ENCODE data around the gene C11orf97. TPM values are rescaled to one million over a fixed set of nuclear protein-coding genes. Genes with fewer than 3 reads are reported as not detected.

The C11orf97 gene
- polyA plus RNA-seq, 6 donors from 2014 or later, result not detected

GRCh38 chr11:94574193-94574961 lies 62.1 kb downstream of the C11orf97 start:
- Mint-ChIP-seq H3K27me3 (no peaks in the 10 kb centered on the region), H3K4me1 (no peaks in the 10 kb centered on the region), H3K27ac (no peak overlapping the region), H3K4me3 (no peak overlapping the region), H3K9me3 (peaks cover 0 to 3% (median 0%) of the 10 kb centered on the region in 7 donors), H3K36me3 (no peaks in the 10 kb centered on the region)
- no peak for DNase-seq
- ATAC-seq (ENCODE audit: low read depth in 2 of 2), result no peak

- ATAC-seq (ENCODE audit: low read depth in 2 of 2), result no peak
- Mint-ChIP-seq H3K27me3 (no peaks in the 10 kb centered on the region), H3K27ac (no peak overlapping the region), H3K9me3 (peaks cover 0 to 3% (median 0%) of the 10 kb centered on the region in 7 donors), H3K4me3 (no peak overlapping the region), H3K4me1 (peaks cover 0 to 4% (median 2%) of the 10 kb centered on the region in 3 donors), H3K36me3 (no peaks in the 10 kb centered on the region)
- no peak for DNase-seq
Observed at GRCh38 chr11:94576306-94576705, 64.0 kb downstream of the C11orf97 start.

GRCh38 chr11:94577841-94578240 lies 65.6 kb downstream of the C11orf97 start:
- no peaks in the 10 kb centered on the region for H3K36me3 Mint-ChIP-seq
- DNase-seq (no peak), ATAC-seq (ENCODE audit: low read depth in 2 of 2) (no peak)
- H3K4me3 Mint-ChIP-seq, result no peak overlapping the region
- H3K27me3 Mint-ChIP-seq, result no peaks in the 10 kb centered on the region
- H3K27ac Mint-ChIP-seq, result no peak overlapping the region
- H3K4me1 Mint-ChIP-seq, result peaks cover 6 to 14% (median 12%) of the 10 kb centered on the region in 3 donors
- H3K9me3 Mint-ChIP-seq, result no peaks in the 10 kb centered on the region

Other genes with a start within 250 kb of the C11orf97 start
- not detected for gene IZUMO1R, start 207.9 kb upstream of the C11orf97 start, polyA plus RNA-seq (ENCODE audit: low read depth in 6 of 6)
- gene GPR83, start 111.0 kb upstream of the C11orf97 start, polyA plus RNA-seq (ENCODE audit: low read depth in 6 of 6), result under 1 TPM in 2 of 6 donors, not detected in 4; 0.08 to 0.20 TPM
- 10 to 100 TPM in 5 of 6 donors, 1 to 10 TPM in 1; 9.7 to 19.5 (median 14.9) TPM for gene MRE11, start 18.6 kb upstream of the C11orf97 start, polyA plus RNA-seq (ENCODE audit: low read depth in 6 of 6)
- gene ANKRD49, start 18.5 kb upstream of the C11orf97 start, polyA plus RNA-seq (ENCODE audit: low read depth in 6 of 6), result 10 to 100 TPM; 36.1 to 64.2 (median 51.3) TPM
- gene FUT4, start 31.5 kb downstream of the C11orf97 start, polyA plus RNA-seq (ENCODE audit: low read depth in 6 of 6), result 1 to 10 TPM in 3 of 6 donors, under 1 TPM in 3; 0.06 to 1.2 (median 1.00) TPM
- under 1 TPM in 4 of 6 donors, not detected in 2; 0.33 to 0.89 (median 0.59) TPM for gene PIWIL4, start 54.9 kb downstream of the C11orf97 start, polyA plus RNA-seq (ENCODE audit: low read depth in 6 of 6)